Neural crest cell (in vitro differentiated cells): ENCODE measurements around the gene LMCD1. TPM values are rescaled to one million over a fixed set of nuclear protein-coding genes. Genes with fewer than 3 reads are reported as not detected.
"Not testable (repeated sequence)": the region's sequence is repeated elsewhere in the genome, so short reads cannot be mapped to it uniquely, and the experiment has no call there.

Source experiments
- DNase-seq: peaks from one replicate; pipeline ENCODE4 v3.0.0; 2021; ENCODE audit warnings: low read depth, mixed read lengths, low spot score
- H3K27ac Mint-ChIP-seq: one replicate; pipeline ENCODE4 v1.8.0; 2021; ENCODE audit warnings: mild to moderate bottlenecking, mixed read lengths; ENCODE audit not compliant: unreplicated experiment
- H3K27me3 Mint-ChIP-seq: 2 replicates; pipeline ENCODE4 v1.8.0; 2021; ENCODE audit warnings: low read depth, mild to moderate bottlenecking, mixed read lengths
- H3K36me3 Mint-ChIP-seq: 2 replicates; pipeline ENCODE4 v1.8.0; 2021; ENCODE audit warnings: low read depth, mild to moderate bottlenecking, mixed read lengths
- H3K4me1 Mint-ChIP-seq: 2 replicates; pipeline ENCODE4 v1.8.0; 2021; ENCODE audit warnings: mixed read lengths
- H3K4me3 Mint-ChIP-seq: one replicate; pipeline ENCODE4 v1.8.0; 2021; ENCODE audit warnings: mild to moderate bottlenecking, mixed read lengths
- H3K9me3 Mint-ChIP-seq: 2 replicates; pipeline ENCODE4 v1.8.0; 2021; ENCODE audit warnings: mixed read lengths
- total RNA-seq: library from RNA; stranded (reverse); gene quantifications from 2 replicates; pipeline ENCODE4 v1.2.1, GENCODE V29; 2021
- TF ChIP-seq, protein P1 (sequence below): fragments of 200-600 bp; sonication (generic); conservative IDR thresholded peaks from 2 replicates; pipeline ENCODE4 v1.5.0; 2021; ENCODE audit warnings: antibody characterized with exemption, mild to moderate bottlenecking

The LMCD1 gene
- total RNA-seq, 1 donor from 2014 or later, result 28.4 TPM

- H3K36me3 Mint-ChIP-seq, result peaks cover 5% of the 10 kb centered on the region
- TF ChIP-seq, protein P1, sequence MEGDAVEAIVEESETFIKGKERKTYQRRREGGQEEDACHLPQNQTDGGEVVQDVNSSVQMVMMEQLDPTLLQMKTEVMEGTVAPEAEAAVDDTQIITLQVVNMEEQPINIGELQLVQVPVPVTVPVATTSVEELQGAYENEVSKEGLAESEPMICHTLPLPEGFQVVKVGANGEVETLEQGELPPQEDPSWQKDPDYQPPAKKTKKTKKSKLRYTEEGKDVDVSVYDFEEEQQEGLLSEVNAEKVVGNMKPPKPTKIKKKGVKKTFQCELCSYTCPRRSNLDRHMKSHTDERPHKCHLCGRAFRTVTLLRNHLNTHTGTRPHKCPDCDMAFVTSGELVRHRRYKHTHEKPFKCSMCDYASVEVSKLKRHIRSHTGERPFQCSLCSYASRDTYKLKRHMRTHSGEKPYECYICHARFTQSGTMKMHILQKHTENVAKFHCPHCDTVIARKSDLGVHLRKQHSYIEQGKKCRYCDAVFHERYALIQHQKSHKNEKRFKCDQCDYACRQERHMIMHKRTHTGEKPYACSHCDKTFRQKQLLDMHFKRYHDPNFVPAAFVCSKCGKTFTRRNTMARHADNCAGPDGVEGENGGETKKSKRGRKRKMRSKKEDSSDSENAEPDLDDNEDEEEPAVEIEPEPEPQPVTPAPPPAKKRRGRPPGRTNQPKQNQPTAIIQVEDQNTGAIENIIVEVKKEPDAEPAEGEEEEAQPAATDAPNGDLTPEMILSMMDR, result no peak
- H3K27ac Mint-ChIP-seq, result no peak overlapping the region
- no peaks in the 10 kb centered on the region for H3K27me3 Mint-ChIP-seq
- H3K4me3 Mint-ChIP-seq, result no peak overlapping the region
- H3K4me1 Mint-ChIP-seq, result peaks cover 17% of the 10 kb centered on the region
- no peaks in the 10 kb centered on the region for H3K9me3 Mint-ChIP-seq
- no peak for DNase-seq
Observed at GRCh38 chr3:8578282-8578681, 76.7 kb downstream of the LMCD1 start.

- TF ChIP-seq, protein P1, result no peak
- Mint-ChIP-seq H3K27me3 (no peaks in the 10 kb centered on the region), H3K9me3 (no peaks in the 10 kb centered on the region), H3K36me3 (peaks cover 5% of the 10 kb centered on the region), H3K4me3 (no peak overlapping the region), H3K27ac (no peak overlapping the region), H3K4me1 (peaks cover 9% of the 10 kb centered on the region)
- no peak for DNase-seq
Observed at GRCh38 chr3:8579096-8579495, 77.5 kb downstream of the LMCD1 start.

GRCh38 chr3:8579943-8580342 is 78.3 kb downstream of the LMCD1 start:
- no peak overlapping the region for H3K4me3 Mint-ChIP-seq
- no peaks in the 10 kb centered on the region for H3K27me3 Mint-ChIP-seq

DNA sequence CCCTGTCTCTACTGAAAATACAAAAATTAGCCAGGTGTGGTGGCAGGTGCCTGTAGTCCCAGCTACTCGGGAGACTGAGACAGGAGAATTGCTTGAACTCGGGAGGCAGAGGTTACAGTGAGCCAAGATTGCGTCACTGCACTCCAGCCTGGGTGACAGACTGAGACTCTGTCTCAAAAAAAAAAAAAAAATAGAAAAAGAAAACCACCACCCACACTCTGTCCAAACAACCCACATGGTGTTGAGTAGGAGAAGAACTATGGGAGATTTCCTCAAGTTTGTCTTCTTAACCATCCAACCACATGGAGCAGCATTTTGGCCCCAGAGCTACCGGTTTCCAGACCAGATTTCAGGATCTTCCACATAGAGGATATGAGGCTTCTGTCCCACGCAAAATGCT is 78.8 kb downstream of the LMCD1 start:
- not testable (repeated sequence) for H3K4me1 Mint-ChIP-seq, H3K9me3 Mint-ChIP-seq, H3K27ac Mint-ChIP-seq, H3K27me3 Mint-ChIP-seq, H3K4me3 Mint-ChIP-seq, H3K36me3 Mint-ChIP-seq, DNase-seq

More at GRCh38 chr3:8579943-8580342, 78.3 kb downstream of the LMCD1 start:
- H3K9me3 Mint-ChIP-seq, result no peaks in the 10 kb centered on the region
- TF ChIP-seq, protein P1, result no peak
- DNase-seq, result no peak
- H3K36me3 Mint-ChIP-seq, result peaks cover 5% of the 10 kb centered on the region
- peaks cover 8% of the 10 kb centered on the region for H3K4me1 Mint-ChIP-seq
- no peak overlapping the region for H3K27ac Mint-ChIP-seq

DNA sequence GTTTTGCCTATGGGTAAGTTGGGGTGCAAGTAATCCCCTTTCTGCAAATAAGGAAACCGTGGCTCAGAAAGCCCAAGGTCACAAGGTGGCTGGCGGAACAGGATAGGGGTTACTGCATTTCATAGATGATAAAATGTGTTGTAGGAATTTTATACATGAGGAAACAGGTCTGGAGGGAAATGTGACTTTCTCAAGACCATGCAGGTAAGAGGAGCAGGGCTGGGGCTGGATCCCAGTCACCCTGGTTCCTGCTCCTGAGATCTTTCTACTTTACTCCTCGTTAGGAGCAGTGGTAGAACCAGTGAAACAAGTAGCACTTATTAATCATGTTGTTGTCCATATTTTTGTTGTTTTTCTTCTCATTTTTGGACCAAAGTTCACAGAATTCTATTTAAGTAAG is 79.8 kb downstream of the LMCD1 start:
- Mint-ChIP-seq H3K27ac (no peak overlapping the region), H3K27me3 (no peaks in the 10 kb centered on the region), H3K36me3 (peaks cover 5% of the 10 kb centered on the region), H3K4me3 (no peak overlapping the region), H3K4me1 (peaks cover 8% of the 10 kb centered on the region), H3K9me3 (peaks cover 4% of the 10 kb centered on the region)
- TF ChIP-seq, protein P1, result no peak
- no peak for DNase-seq

DNA sequence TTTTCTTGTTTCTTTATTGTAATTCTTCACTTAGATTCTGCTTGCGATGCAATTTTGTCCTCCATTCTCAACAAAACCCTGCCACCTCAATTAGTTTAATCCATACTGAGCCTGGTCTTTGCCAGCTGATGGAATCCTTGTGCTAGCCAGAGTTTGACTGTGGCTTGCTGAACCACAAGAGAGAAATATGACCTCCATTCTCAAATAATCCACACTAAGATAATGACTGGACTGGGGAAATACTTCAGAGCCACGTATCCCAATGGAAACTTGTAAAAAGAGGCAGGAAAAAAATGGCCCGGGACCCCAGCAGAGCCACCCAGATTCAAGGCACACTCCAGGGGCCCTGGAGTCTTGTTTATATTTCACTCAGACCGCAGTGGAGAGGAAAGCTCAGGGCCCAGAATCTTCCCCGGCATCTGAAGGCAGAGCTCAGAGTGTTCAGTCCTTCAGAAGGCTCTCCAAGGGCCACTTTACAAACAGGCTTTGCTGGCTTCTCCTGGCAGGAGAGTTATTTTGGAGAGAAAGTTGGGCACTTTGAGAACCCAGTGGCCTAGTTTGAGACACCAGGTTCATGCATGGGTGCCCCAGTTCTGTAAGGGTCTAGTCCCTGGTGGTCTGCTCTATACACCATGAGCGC is 80.3 kb downstream of the LMCD1 start:
- no peak overlapping the region for H3K27ac Mint-ChIP-seq
- H3K36me3 Mint-ChIP-seq, result peaks cover 3% of the 10 kb centered on the region
- H3K4me1 Mint-ChIP-seq, result peaks cover 8% of the 10 kb centered on the region
- no peak for DNase-seq
- no peaks in the 10 kb centered on the region for H3K27me3 Mint-ChIP-seq
- TF ChIP-seq, protein P1, result no peak
- H3K4me3 Mint-ChIP-seq, result no peak overlapping the region
- H3K9me3 Mint-ChIP-seq, result peaks cover 6% of the 10 kb centered on the region
